Measurements from ENCODE around the gene VTI1A.

VTI1A gene

GRCh38 chr10:112784022-112784461 lies 337.0 kb downstream of the VTI1A start:
- Histone ChIP-seq H3K9me3 (ENCODE audit: low read length) (no peaks in the 10 kb centered on the region), H3K27me3 (ENCODE audit: insufficient read depth, low read length) (no peaks in the 10 kb centered on the region), H3K36me3 (ENCODE audit: insufficient read depth, low read length) (no peaks in the 10 kb centered on the region), H3K4me3 (ENCODE audit: low read length) (no peak overlapping the region), H3K4me1 (ENCODE audit: insufficient read depth, low read length) (peaks cover 12% of the 10 kb centered on the region), H2AFZ (ENCODE audit: low read depth, low read length) (no peak overlapping the region)

GRCh38 chr10:112785089-112785488 lies 338.1 kb downstream of the VTI1A start:
- Histone ChIP-seq H3K9me3 (ENCODE audit: low read length) (no peaks in the 10 kb centered on the region), H3K27me3 (ENCODE audit: insufficient read depth, low read length) (no peaks in the 10 kb centered on the region), H3K36me3 (ENCODE audit: insufficient read depth, low read length) (no peaks in the 10 kb centered on the region), H3K4me3 (ENCODE audit: low read length) (no peak overlapping the region), H3K4me1 (ENCODE audit: insufficient read depth, low read length) (peaks cover 12% of the 10 kb centered on the region), H2AFZ (ENCODE audit: low read depth, low read length) (no peak overlapping the region)

GRCh38 chr10:112789248-112789647 lies 342.2 kb downstream of the VTI1A start:
- Histone ChIP-seq H3K9me3 (ENCODE audit: low read length) (peaks cover 2% of the 10 kb centered on the region), H3K4me1 (ENCODE audit: insufficient read depth, low read length) (peaks cover 19% of the 10 kb centered on the region), H3K36me3 (ENCODE audit: insufficient read depth, low read length) (no peaks in the 10 kb centered on the region), H2AFZ (ENCODE audit: low read depth, low read length) (no peak overlapping the region), H3K27me3 (ENCODE audit: insufficient read depth, low read length) (no peaks in the 10 kb centered on the region), H3K4me3 (ENCODE audit: low read length) (no peak overlapping the region)

GRCh38 chr10:112790030-112790429 lies 343.0 kb downstream of the VTI1A start:
- peaks cover 2% of the 10 kb centered on the region for H3K9me3 ChIP-seq (ENCODE audit: low read length)
- peaks cover 15% of the 10 kb centered on the region for H3K4me1 ChIP-seq (ENCODE audit: insufficient read depth, low read length)
- no peaks in the 10 kb centered on the region for H3K36me3 ChIP-seq (ENCODE audit: insufficient read depth, low read length)
- H3K4me3 ChIP-seq (ENCODE audit: low read length): no peak overlapping the region
- no peak overlapping the region for H2AFZ ChIP-seq (ENCODE audit: low read depth, low read length)
- no peaks in the 10 kb centered on the region for H3K27me3 ChIP-seq (ENCODE audit: insufficient read depth, low read length)

GRCh38 chr10:112790921-112791320 lies 343.9 kb downstream of the VTI1A start:
- H2AFZ ChIP-seq (ENCODE audit: low read depth, low read length): no peak overlapping the region
- H3K9me3 ChIP-seq (ENCODE audit: low read length): peaks cover 2% of the 10 kb centered on the region
- H3K4me3 ChIP-seq (ENCODE audit: low read length): no peak overlapping the region
- peaks cover 15% of the 10 kb centered on the region for H3K4me1 ChIP-seq (ENCODE audit: insufficient read depth, low read length)
- no peaks in the 10 kb centered on the region for H3K36me3 ChIP-seq (ENCODE audit: insufficient read depth, low read length)
- H3K27me3 ChIP-seq (ENCODE audit: insufficient read depth, low read length): no peaks in the 10 kb centered on the region

- Histone ChIP-seq H3K27me3 (ENCODE audit: insufficient read depth, low read length) (no peaks in the 10 kb centered on the region), H3K4me3 (ENCODE audit: low read length) (no peak overlapping the region), H3K9me3 (ENCODE audit: low read length) (peaks cover 2% of the 10 kb centered on the region)
Observed at GRCh38 chr10:112791447-112791846, 344.4 kb downstream of the VTI1A start.

GRCh38 chr10:112792487-112793201 lies 345.6 kb downstream of the VTI1A start:
- Histone ChIP-seq H3K9me3 (ENCODE audit: low read length) (peaks cover 2% of the 10 kb centered on the region), H3K27me3 (ENCODE audit: insufficient read depth, low read length) (no peaks in the 10 kb centered on the region), H3K36me3 (ENCODE audit: insufficient read depth, low read length) (no peaks in the 10 kb centered on the region), H3K4me3 (ENCODE audit: low read length) (no peak overlapping the region), H2AFZ (ENCODE audit: low read depth, low read length) (no peak overlapping the region), H3K4me1 (ENCODE audit: insufficient read depth, low read length) (peaks cover 30% of the 10 kb centered on the region)

More at GRCh38 chr10:112791447-112791846, 344.4 kb downstream of the VTI1A start:
- H3K36me3 ChIP-seq (ENCODE audit: insufficient read depth, low read length): no peaks in the 10 kb centered on the region
- H2AFZ ChIP-seq (ENCODE audit: low read depth, low read length): no peak overlapping the region
- H3K4me1 ChIP-seq (ENCODE audit: insufficient read depth, low read length): peaks cover 18% of the 10 kb centered on the region

- Histone ChIP-seq H3K36me3 (ENCODE audit: insufficient read depth, low read length) (no peaks in the 10 kb centered on the region), H3K4me3 (ENCODE audit: low read length) (no peak overlapping the region), H3K27me3 (ENCODE audit: insufficient read depth, low read length) (no peaks in the 10 kb centered on the region), H3K9me3 (ENCODE audit: low read length) (peaks cover 2% of the 10 kb centered on the region), H2AFZ (ENCODE audit: low read depth, low read length) (no peak overlapping the region), H3K4me1 (ENCODE audit: insufficient read depth, low read length) (peaks cover 37% of the 10 kb centered on the region)
Observed at GRCh38 chr10:112793202-112793921, 346.3 kb downstream of the VTI1A start.

GRCh38 chr10:112794201-112794600 lies 347.2 kb downstream of the VTI1A start:
- Histone ChIP-seq H2AFZ (ENCODE audit: low read depth, low read length) (no peak overlapping the region), H3K36me3 (ENCODE audit: insufficient read depth, low read length) (no peaks in the 10 kb centered on the region), H3K4me3 (ENCODE audit: low read length) (no peak overlapping the region), H3K9me3 (ENCODE audit: low read length) (peaks cover 2% of the 10 kb centered on the region), H3K4me1 (ENCODE audit: insufficient read depth, low read length) (peaks cover 37% of the 10 kb centered on the region), H3K27me3 (ENCODE audit: insufficient read depth, low read length) (no peaks in the 10 kb centered on the region)

- Histone ChIP-seq H2AFZ (ENCODE audit: low read depth, low read length) (no peak overlapping the region), H3K4me3 (ENCODE audit: low read length) (no peak overlapping the region), H3K36me3 (ENCODE audit: insufficient read depth, low read length) (no peaks in the 10 kb centered on the region), H3K9me3 (ENCODE audit: low read length) (peaks cover 2% of the 10 kb centered on the region), H3K27me3 (ENCODE audit: insufficient read depth, low read length) (no peaks in the 10 kb centered on the region), H3K4me1 (ENCODE audit: insufficient read depth, low read length) (peaks cover 37% of the 10 kb centered on the region)
Observed at GRCh38 chr10:112795067-112795466, 348.1 kb downstream of the VTI1A start.

- no peaks in the 10 kb centered on the region for H3K27me3 ChIP-seq (ENCODE audit: insufficient read depth, low read length)
- no peaks in the 10 kb centered on the region for H3K36me3 ChIP-seq (ENCODE audit: insufficient read depth, low read length)
- no peaks in the 10 kb centered on the region for H3K9me3 ChIP-seq (ENCODE audit: low read length)
- no peak overlapping the region for H3K4me3 ChIP-seq (ENCODE audit: low read length)
- H3K4me1 ChIP-seq (ENCODE audit: insufficient read depth, low read length): peaks cover 37% of the 10 kb centered on the region
- no peak overlapping the region for H2AFZ ChIP-seq (ENCODE audit: low read depth, low read length)
Observed at GRCh38 chr10:112797197-112797596, 350.2 kb downstream of the VTI1A start.

- H3K9me3 ChIP-seq (ENCODE audit: low read length): no peaks in the 10 kb centered on the region
- no peaks in the 10 kb centered on the region for H3K36me3 ChIP-seq (ENCODE audit: insufficient read depth, low read length)
- no peak overlapping the region for H3K4me3 ChIP-seq (ENCODE audit: low read length)
- H3K27me3 ChIP-seq (ENCODE audit: insufficient read depth, low read length): no peaks in the 10 kb centered on the region
- H3K4me1 ChIP-seq (ENCODE audit: insufficient read depth, low read length): peaks cover 33% of the 10 kb centered on the region
- H2AFZ ChIP-seq (ENCODE audit: low read depth, low read length): no peak overlapping the region
Observed at GRCh38 chr10:112797855-112798254, 350.8 kb downstream of the VTI1A start.

GRCh38 chr10:112799038-112799437 lies 352.0 kb downstream of the VTI1A start:
- no peaks in the 10 kb centered on the region for H3K27me3 ChIP-seq (ENCODE audit: insufficient read depth, low read length)
- H3K4me3 ChIP-seq (ENCODE audit: low read length): no peak overlapping the region
- no peaks in the 10 kb centered on the region for H3K9me3 ChIP-seq (ENCODE audit: low read length)
- no peak overlapping the region for H2AFZ ChIP-seq (ENCODE audit: low read depth, low read length)
- peaks cover 22% of the 10 kb centered on the region for H3K4me1 ChIP-seq (ENCODE audit: insufficient read depth, low read length)
- no peaks in the 10 kb centered on the region for H3K36me3 ChIP-seq (ENCODE audit: insufficient read depth, low read length)

Measured in neuron (in vitro differentiated cells).